T-helper 17 cell (primary cell): ENCODE results near the gene ASNSD1. TPM values are rescaled to one million over a fixed set of nuclear protein-coding genes. Genes with fewer than 3 reads are reported as not detected.
A peak's percentile ranks its signal among the peaks of the same experiment; 100 is the strongest.

Source experiments
- ATAC-seq: fragments of 150-1000 bp; cut with Tn5 transposase; 2 replicates; pipeline ENCODE4 v1.10.0; 2021; ENCODE audit warnings: mild to moderate bottlenecking, moderate library complexity
- DNase-seq, 3 donors: peaks; one replicate each; pipeline versions ENCODE4 v3.0.0 to v3.0.0-alpha.2; 2020 to 2021
- H3K9me3 ChIP-seq: one replicate; pipeline ENCODE4 v1.7.0; 2013; ENCODE audit warnings: low read length, mild to moderate bottlenecking; ENCODE audit not compliant: control insufficient read depth, poor library complexity, severe bottlenecking
- H3K27ac Mint-ChIP-seq: one replicate; pipeline ENCODE4 v1.8.0; 2022; ENCODE audit warnings: mild to moderate bottlenecking, moderate library complexity, mixed read lengths
- H3K27me3 Mint-ChIP-seq: one replicate; pipeline ENCODE4 v1.8.0; 2022; ENCODE audit warnings: mixed read lengths
- H3K36me3 Mint-ChIP-seq: one replicate; pipeline ENCODE4 v1.8.0; 2022; ENCODE audit warnings: low read depth, mixed read lengths
- H3K4me1 Mint-ChIP-seq: one replicate; pipeline ENCODE4 v1.8.0; 2022; ENCODE audit warnings: mild to moderate bottlenecking, mixed read lengths
- H3K4me3 Mint-ChIP-seq: one replicate; pipeline ENCODE4 v1.8.0; 2022; ENCODE audit warnings: mild to moderate bottlenecking, moderate library complexity, mixed read lengths
- total RNA-seq, 4 donors: library from RNA in 2 of 4; stranded (reverse) in 2 of 4; gene quantifications; one replicate each; pipeline ENCODE4 v1.2.3 and lab custom pipeline; 2022 to 2026

The ASNSD1 gene
- total RNA-seq: 10 to 100 TPM; 34.2 to 40.4 TPM
- 25.3 to 33.8 reads per million in 2 donors for total RNA-seq (lab: John Stamatoyannopoulos, UW)

GRCh38 chr2:189661148-189661956 lies at the start of gene ASNSD1:
ASNSD1 (plus strand) TSS chr2:189661459; CDS start chr2:189666133, 4,674 bp downstream.
- DNase-seq (peak; percentile 99), ATAC-seq (peak; percentile 92)
- Mint-ChIP-seq H3K4me3 (no peak within 1 kb of the TSS), H3K27ac (no peak within 1 kb of the TSS), H3K27me3 (no peaks in the 10 kb centered on the region), H3K36me3 (no peaks in the 10 kb centered on the region), H3K4me1 (peaks cover 32% of the 10 kb centered on the region)
- no peaks in the 10 kb centered on the region for H3K9me3 ChIP-seq

GRCh38 chr2:189613077-189613636 lies 48.1 kb upstream of the ASNSD1 start:
- H3K4me3 Mint-ChIP-seq: no peak overlapping the region
- peaks cover 6% of the 10 kb centered on the region for H3K4me1 Mint-ChIP-seq
- no peak for DNase-seq
- no peaks in the 10 kb centered on the region for H3K27me3 Mint-ChIP-seq
- no peaks in the 10 kb centered on the region for H3K9me3 ChIP-seq
- no peak for ATAC-seq
- no peaks in the 10 kb centered on the region for H3K36me3 Mint-ChIP-seq
- no peak overlapping the region for H3K27ac Mint-ChIP-seq

- no peaks in the 10 kb centered on the region for H3K27me3 Mint-ChIP-seq
- H3K36me3 Mint-ChIP-seq: no peaks in the 10 kb centered on the region
- H3K9me3 ChIP-seq: no peaks in the 10 kb centered on the region
- ATAC-seq (no peak), DNase-seq (no peak)
- H3K27ac Mint-ChIP-seq: no peak overlapping the region
- H3K4me3 Mint-ChIP-seq: no peak overlapping the region
- H3K4me1 Mint-ChIP-seq: peaks cover 6% of the 10 kb centered on the region
Observed at GRCh38 chr2:189613650-189614420, 47.4 kb upstream of the ASNSD1 start.

GRCh38 chr2:189614585-189614984 lies 46.7 kb upstream of the ASNSD1 start:
- Mint-ChIP-seq H3K4me1 (peaks cover 6% of the 10 kb centered on the region), H3K27me3 (no peaks in the 10 kb centered on the region), H3K36me3 (no peaks in the 10 kb centered on the region), H3K4me3 (no peak overlapping the region), H3K27ac (no peak overlapping the region)
- no peaks in the 10 kb centered on the region for H3K9me3 ChIP-seq
- ATAC-seq (no peak), DNase-seq (no peak)

GRCh38 chr2:189618197-189618596 lies 43.1 kb upstream of the ASNSD1 start:
- H3K27me3 Mint-ChIP-seq: no peaks in the 10 kb centered on the region
- H3K27ac Mint-ChIP-seq: no peak overlapping the region
- H3K9me3 ChIP-seq: no peaks in the 10 kb centered on the region
- ATAC-seq: no peak
- no peak overlapping the region for H3K4me3 Mint-ChIP-seq
- no peak for DNase-seq
- peaks cover 6% of the 10 kb centered on the region for H3K4me1 Mint-ChIP-seq
- no peaks in the 10 kb centered on the region for H3K36me3 Mint-ChIP-seq

- Mint-ChIP-seq H3K4me3 (no peak overlapping the region), H3K27me3 (no peaks in the 10 kb centered on the region), H3K36me3 (no peaks in the 10 kb centered on the region), H3K4me1 (peaks cover 15% of the 10 kb centered on the region), H3K27ac (no peak overlapping the region)
- H3K9me3 ChIP-seq: no peaks in the 10 kb centered on the region
- ATAC-seq (no peak), DNase-seq (no peak)
Observed at GRCh38 chr2:189621781-189622180, 39.5 kb upstream of the ASNSD1 start.

GRCh38 chr2:189623049-189623448 lies 38.2 kb upstream of the ASNSD1 start:
- ATAC-seq: no peak
- no peak overlapping the region for H3K4me3 Mint-ChIP-seq

GRCh38 chr2:189624648-189625355 lies 36.5 kb upstream of the ASNSD1 start:
- DNase-seq: no peak
- Mint-ChIP-seq H3K4me1 (peaks cover 18% of the 10 kb centered on the region), H3K4me3 (no peak overlapping the region), H3K27me3 (no peaks in the 10 kb centered on the region), H3K27ac (peak overlapping the region; percentile 72), H3K36me3 (no peaks in the 10 kb centered on the region)
- ATAC-seq: no peak
- H3K9me3 ChIP-seq: no peaks in the 10 kb centered on the region

More at GRCh38 chr2:189623049-189623448, 38.2 kb upstream of the ASNSD1 start:
- DNase-seq: no peak
- Mint-ChIP-seq H3K27ac (no peak overlapping the region), H3K4me1 (peaks cover 15% of the 10 kb centered on the region), H3K36me3 (no peaks in the 10 kb centered on the region), H3K27me3 (no peaks in the 10 kb centered on the region)
- H3K9me3 ChIP-seq: no peaks in the 10 kb centered on the region

- H3K9me3 ChIP-seq: no peaks in the 10 kb centered on the region
- no peak for DNase-seq
- Mint-ChIP-seq H3K4me1 (peaks cover 18% of the 10 kb centered on the region), H3K27me3 (no peaks in the 10 kb centered on the region), H3K27ac (no peak overlapping the region), H3K36me3 (no peaks in the 10 kb centered on the region), H3K4me3 (no peak overlapping the region)
- ATAC-seq: no peak
Observed at GRCh38 chr2:189625636-189626035, 35.6 kb upstream of the ASNSD1 start.

GRCh38 chr2:189627789-189628188 lies 33.5 kb upstream of the ASNSD1 start:
- H3K4me3 Mint-ChIP-seq: no peak overlapping the region
- H3K27me3 Mint-ChIP-seq: no peaks in the 10 kb centered on the region
- H3K9me3 ChIP-seq: no peaks in the 10 kb centered on the region
- no peak for ATAC-seq
- no peak for DNase-seq
- H3K27ac Mint-ChIP-seq: no peak overlapping the region
- no peaks in the 10 kb centered on the region for H3K36me3 Mint-ChIP-seq
- peaks cover 16% of the 10 kb centered on the region for H3K4me1 Mint-ChIP-seq

GRCh38 chr2:189628817-189629530 lies 32.3 kb upstream of the ASNSD1 start:
- ATAC-seq: no peak
- Mint-ChIP-seq H3K27me3 (no peaks in the 10 kb centered on the region), H3K36me3 (no peaks in the 10 kb centered on the region), H3K4me1 (peaks cover 19% of the 10 kb centered on the region), H3K4me3 (no peak overlapping the region), H3K27ac (peak overlapping the region; percentile 1)
- H3K9me3 ChIP-seq: no peaks in the 10 kb centered on the region
- DNase-seq: no peak
